Measurements from ENCODE around the gene PRPF38B. TPM values are rescaled to one million over a fixed set of nuclear protein-coding genes. Genes with fewer than 3 reads are reported as not detected.

Gene PRPF38B
- total and polyA plus RNA-seq, 9 of the 15 experiments (the other 6 are each of a cell fraction or from before 2014, with no cell fraction given): 25.3 to 85.5 (median 66.4) TPM

DNA sequence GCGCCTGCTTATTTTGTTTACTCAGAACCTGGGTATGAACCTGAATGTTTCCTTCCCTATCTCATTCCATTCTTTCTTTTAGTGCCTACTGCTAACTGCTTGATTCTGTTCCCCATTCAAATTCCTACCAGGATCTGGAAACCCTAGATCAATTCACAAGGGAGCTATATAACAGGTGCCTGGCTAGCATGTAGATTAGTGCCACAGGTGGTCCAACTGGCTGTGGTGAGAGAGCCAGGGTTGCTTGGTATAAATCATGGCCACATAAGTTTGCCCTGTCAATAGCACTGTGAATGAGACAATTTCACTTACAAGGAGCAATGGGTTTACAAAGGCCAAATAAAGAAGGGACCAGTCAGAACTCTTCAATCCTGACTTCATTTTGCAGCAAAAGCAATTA is 6.6 kb upstream of the PRPF38B start:
- no peak overlapping the region for H3K4me3 ChIP-seq
- POLR2A ChIA-PET: no interaction called here
- H3K9ac ChIP-seq (ENCODE audit: insufficient read depth in 1 of 2, low read depth in 2 of 2, low read length in 2 of 2): no peak overlapping the region
- peaks cover 2% of the 10 kb centered on the region; the same call in 1 of the 3 replicates for H3K79me2 ChIP-seq (ENCODE audit: control insufficient read depth, insufficient read depth, low read length)
- no peaks in the 10 kb centered on the region for H3K9me3 ChIP-seq (replicated peaks; ENCODE audit: control insufficient read depth, insufficient read depth, low read depth, low read length)
- H3K4me2 ChIP-seq (ENCODE audit: insufficient read depth, low read length): no peak overlapping the region
- no peak for DNase-seq (ENCODE audit: extremely low read depth in 1 of 4, low spot score in 3 of 4)
- TF ChIP-seq, protein P1, sequence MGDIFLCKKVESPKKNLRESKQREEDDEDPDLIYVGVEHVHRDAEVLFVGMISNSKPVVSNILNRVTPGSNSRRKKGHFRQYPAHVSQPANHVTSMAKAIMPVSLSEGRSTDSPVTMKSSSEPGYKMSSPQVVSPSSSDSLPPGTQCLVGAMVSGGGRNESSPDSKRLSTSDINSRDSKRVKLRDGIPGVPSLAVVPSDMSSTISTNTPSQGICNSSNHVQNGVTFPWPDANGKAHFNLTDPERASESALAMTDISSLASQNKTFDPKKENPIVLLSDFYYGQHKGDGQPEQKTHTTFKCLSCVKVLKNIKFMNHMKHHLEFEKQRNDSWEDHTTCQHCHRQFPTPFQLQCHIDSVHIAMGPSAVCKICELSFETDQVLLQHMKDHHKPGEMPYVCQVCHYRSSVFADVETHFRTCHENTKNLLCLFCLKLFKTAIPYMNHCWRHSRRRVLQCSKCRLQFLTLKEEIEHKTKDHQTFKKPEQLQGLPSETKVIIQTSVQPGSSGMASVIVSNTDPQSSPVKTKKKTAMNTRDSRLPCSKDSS (IDR thresholded peaks at IDR 0.05; ENCODE audit: low read depth, partially characterized antibody): no peak
- TF ChIP-seq ATF1 (CRISPR knock-in tag; IDR thresholded peaks at IDR 0.05): no peak
- no peak for TF ChIP-seq ATF1 (tag; IDR thresholded peaks at IDR 0.05)
- TF ChIP-seq SMARCB1 (IDR thresholded peaks at IDR 0.05; ENCODE audit: insufficient read length, low read depth): no peak
- TF ChIP-seq FOXM1 (IDR thresholded peaks at IDR 0.05; ENCODE audit: low read depth): no peak
- no peak for TF ChIP-seq FOXM1 (CRISPR knock-in tag; IDR thresholded peaks at IDR 0.05; ENCODE audit: low read depth)
- TF ChIP-seq, protein P2, sequence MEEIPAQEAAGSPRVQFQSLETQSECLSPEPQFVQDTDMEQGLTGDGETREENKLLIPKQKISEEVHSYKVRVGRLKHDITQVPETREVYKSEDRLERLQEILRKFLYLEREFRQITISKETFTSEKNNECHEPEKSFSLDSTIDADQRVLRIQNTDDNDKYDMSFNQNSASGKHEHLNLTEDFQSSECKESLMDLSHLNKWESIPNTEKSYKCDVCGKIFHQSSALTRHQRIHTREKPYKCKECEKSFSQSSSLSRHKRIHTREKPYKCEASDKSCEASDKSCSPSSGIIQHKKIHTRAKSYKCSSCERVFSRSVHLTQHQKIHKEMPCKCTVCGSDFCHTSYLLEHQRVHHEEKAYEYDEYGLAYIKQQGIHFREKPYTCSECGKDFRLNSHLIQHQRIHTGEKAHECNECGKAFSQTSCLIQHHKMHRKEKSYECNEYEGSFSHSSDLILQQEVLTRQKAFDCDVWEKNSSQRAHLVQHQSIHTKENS (CRISPR knock-in tag; IDR thresholded peaks at IDR 0.05): no peak
- TF ChIP-seq HDAC3 (IDR thresholded peaks at IDR 0.05; ENCODE audit: borderline replicate concordance, partially characterized antibody): no peak
- TF ChIP-seq ZSCAN29 (IDR thresholded peaks at IDR 0.05): no peak
- no peak for TF ChIP-seq MCM3 (IDR thresholded peaks at IDR 0.05)
- no peak for TF ChIP-seq MYNN (IDR thresholded peaks at IDR 0.05)
- TF ChIP-seq MYNN (CRISPR knock-in tag; IDR thresholded peaks at IDR 0.05): no peak
- TF ChIP-seq ZKSCAN3 (CRISPR knock-in tag; IDR thresholded peaks at IDR 0.05): no peak
- TF ChIP-seq ZKSCAN8 (CRISPR knock-in tag; IDR thresholded peaks at IDR 0.05): no peak
- TF ChIP-seq SIRT6 (IDR thresholded peaks at IDR 0.05; ENCODE audit: low read depth, low read length): no peak
- TF ChIP-seq KDM5B (IDR thresholded peaks at IDR 0.05; ENCODE audit: insufficient replicate concordance, low read depth, low read length): no peak
- intact Hi-C loops (cut with micrococcal nuclease): no loop called here
- H3K4me1 ChIP-seq (replicated peaks in 1 of 2; ENCODE audit: control insufficient read depth in 2 of 2, insufficient read depth in 2 of 2, low read length in 2 of 2): peaks cover 0 to 2% of the 10 kb centered on the region in 2 experiments; a peak in 2 of 5 replicates
- no peak overlapping the region for H3K27ac ChIP-seq (ENCODE audit: extremely low read depth, low read depth, low read length)
- no peaks in the 10 kb centered on the region for H4K20me1 ChIP-seq (replicated peaks; ENCODE audit: control insufficient read depth, insufficient read depth, low read length)
- FAIRE-seq: no peak
- no peak overlapping the region for H2AFZ ChIP-seq (ENCODE audit: low read depth, low read length)
- WGBS (ENCODE audit: insufficient coverage, low coverage, missing lambda C conversion rate): 50% methylated on average over 1 of the region's 1 CpG
- H3K36me3 ChIP-seq (ENCODE audit: control insufficient read depth, insufficient read depth, low read length): no peaks in the 10 kb centered on the region
- no peaks in the 10 kb centered on the region for H3K27me3 ChIP-seq (ENCODE audit: control insufficient read depth in 2 of 2, insufficient read depth in 2 of 2, low read length in 2 of 2)
- BruUV-seq (replicated peaks): no TSS peak
- ATAC-seq: no peak
- CTCF ChIA-PET (ENCODE audit: low intra/inter-chr PET ratio): no interaction called here
- in situ Hi-C loops (cut with MboI): no loop called here
- H3K9me1 ChIP-seq (ENCODE audit: control insufficient read depth, insufficient read depth, low read length): no peaks in the 10 kb centered on the region

All from K562 (cell line).